GM21390 (cell line): Measurements from ENCODE around the gene GLRB.
"Not testable (repeated sequence)": the region's sequence is repeated elsewhere in the genome, so short reads cannot be mapped to it uniquely, and the experiment has no call there.

Source experiments
- ATAC-seq: cut with Tn5 transposase; IDR thresholded peaks from one replicate; pipeline ENCODE4 v1.9.1; 2021; ENCODE audit not compliant: unreplicated experiment

Gene GLRB

DNA sequence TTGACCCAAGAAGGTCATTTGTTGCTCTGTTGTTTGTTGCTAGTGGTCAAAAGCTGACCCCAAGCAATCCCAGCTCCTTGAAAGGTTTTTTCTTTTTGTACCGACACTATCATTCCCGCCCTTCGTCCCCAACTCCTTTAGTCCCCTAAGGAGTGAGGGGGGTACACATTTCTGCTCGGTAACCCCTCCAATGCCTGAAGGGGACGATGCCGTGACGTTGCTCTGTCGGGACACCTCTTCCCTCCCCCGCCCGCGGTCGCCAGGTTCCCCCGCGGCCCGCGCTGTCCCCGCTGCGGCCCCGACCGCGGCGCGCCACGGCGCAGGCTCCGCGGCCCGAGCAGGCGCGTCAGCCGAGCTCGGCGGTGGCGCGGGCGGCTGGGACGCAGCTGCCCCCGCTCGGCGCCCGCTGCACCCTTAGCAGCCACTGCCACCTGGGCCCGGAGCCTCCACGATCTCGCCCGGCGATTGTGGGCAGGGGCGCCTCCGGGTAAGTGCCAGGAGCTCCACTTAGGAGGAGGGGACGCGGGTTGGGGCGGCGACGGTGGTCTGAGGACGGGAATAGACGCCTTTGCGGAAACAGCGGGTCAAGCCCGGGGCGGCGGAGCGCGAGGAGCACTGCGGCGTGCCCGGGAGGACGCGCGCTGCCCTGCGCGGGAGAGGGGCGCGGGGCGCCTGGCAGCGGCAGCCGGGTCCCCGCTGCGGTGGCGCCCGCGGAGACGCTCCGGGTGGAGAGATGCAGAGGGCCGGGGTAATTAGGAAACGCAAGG, at the start of gene GLRB:
GLRB (plus strand) TSS at position 340 of the 767 bp plus-strand sequence. CDS start 1,875 bp downstream, outside the sequence.
- no peak for ATAC-seq

DNA sequence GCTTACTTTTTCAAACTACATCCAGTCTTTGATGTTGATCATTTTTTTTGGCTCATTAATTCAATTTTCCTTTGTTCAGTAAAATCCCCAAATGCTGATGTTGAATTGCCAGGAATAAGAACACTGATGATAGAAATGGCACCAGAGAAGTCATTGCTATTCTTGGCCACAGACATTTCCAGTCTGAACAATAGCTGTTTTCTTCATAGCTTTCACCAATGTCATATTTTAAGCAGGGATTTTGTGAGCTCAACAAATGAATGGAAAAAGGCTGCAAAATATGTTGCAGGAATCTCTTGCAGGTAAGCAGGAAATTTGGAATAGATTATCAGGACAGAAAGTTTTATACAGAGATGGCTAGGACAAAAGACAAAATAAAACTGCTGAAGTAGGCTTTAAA, 40.5 kb upstream of the GLRB start:
- ATAC-seq, result no peak

DNA sequence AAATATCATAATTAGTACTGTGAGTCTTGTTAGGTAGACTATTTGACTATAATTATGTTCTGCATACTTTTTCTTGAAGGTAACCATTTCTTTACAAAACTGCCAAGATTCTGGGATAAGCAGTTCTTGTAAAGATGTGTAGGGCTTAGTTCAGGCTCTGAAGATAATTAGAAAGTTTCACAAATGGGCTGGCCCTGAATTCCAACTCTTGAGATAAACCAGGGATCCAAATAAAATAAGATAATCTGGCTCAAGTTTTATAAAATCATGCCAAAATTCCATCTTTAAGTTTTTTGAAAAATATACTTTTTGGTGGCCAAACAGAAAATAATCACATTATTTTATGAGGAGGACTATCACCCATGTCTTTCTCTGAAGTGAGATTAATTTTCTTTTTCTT, 35.5 kb upstream of the GLRB start:
- no peak for ATAC-seq

DNA sequence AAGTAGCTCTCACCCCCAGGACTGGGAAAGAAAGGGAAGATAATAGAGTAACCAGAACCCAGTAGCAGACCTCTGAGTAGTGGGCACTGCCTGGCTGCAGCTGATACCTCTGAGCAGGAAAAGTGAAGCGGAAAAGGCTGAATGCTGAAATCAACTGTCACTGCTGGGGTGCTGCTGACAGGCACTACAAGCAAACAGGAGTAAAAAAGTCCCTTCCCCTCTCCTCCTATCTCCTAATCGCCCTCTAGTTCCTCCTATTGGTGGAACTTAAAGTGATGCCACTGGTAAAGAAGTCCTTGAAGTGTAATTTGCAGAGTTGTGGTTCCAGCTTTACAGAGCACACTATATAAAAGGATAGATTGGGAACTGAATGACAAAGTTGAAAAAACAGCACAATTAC, 32.8 kb upstream of the GLRB start:
- no peak for ATAC-seq

DNA sequence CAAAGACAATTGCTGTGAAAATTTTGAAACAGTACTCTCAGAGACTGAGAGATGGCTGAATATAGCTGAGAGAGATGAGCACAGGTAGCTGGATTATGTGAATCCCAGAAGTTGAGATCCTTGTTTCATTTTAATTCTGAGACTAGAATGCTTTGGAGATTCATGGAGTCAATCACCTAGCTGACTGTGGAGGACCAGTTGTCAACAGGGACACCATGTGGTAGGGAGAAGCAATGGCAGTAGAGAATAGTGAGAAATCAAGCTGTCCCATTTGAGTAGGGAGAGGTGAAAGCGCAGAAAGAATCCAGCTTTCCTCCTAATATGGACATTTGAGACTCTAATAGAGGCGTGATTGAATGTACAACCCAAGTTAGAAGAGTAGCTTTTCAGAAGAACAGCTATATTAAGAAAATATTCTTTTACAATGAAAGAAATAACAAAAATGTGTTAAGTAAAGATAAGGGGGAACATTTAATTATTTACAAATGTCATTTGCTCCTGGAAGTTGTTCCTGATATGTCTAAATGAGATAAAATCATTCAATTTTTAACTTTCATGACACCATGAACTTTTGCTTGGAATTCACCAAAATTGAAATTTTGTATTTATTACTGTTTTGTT, 30.3 kb upstream of the GLRB start:
- peak; percentile 83 for ATAC-seq

DNA sequence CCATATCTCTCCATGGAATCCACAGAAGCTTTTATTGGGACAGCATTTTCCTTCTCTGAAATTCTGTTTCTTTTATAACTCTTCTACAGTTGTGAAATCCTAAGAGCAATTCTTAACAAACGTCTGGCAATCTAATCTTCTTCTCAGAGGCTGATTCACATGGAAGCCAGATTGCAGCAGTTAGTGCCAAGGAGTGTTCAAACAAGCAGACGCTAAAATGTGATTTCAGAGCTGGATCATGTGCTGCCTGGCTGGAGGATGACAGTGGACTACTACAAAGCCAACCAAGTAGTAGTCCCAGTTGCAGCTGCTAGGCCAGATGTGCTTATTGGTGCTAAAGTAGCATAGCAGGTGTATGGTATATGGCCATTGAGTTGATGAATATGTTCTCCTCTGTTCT, 27.7 kb upstream of the GLRB start:
- ATAC-seq, result no peak

DNA sequence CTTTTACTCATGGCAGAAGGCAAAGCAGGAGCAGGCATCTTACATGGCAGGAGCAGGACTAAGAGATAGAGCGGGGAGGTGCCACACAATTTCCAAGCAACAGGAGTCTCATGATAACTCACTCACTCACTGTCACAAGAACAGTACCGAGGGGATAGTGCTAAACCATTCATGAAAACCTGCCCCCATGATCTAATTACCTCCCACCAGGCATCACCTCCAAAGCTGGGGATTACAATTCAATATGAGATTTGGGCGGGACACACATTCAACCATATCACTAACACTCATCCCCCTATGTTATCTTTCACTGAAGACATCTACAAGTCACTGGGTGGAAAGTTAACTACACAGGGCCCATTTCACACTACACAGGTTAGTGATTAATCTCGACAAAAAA, 25.4 kb upstream of the GLRB start:
- ATAC-seq, result no peak

DNA sequence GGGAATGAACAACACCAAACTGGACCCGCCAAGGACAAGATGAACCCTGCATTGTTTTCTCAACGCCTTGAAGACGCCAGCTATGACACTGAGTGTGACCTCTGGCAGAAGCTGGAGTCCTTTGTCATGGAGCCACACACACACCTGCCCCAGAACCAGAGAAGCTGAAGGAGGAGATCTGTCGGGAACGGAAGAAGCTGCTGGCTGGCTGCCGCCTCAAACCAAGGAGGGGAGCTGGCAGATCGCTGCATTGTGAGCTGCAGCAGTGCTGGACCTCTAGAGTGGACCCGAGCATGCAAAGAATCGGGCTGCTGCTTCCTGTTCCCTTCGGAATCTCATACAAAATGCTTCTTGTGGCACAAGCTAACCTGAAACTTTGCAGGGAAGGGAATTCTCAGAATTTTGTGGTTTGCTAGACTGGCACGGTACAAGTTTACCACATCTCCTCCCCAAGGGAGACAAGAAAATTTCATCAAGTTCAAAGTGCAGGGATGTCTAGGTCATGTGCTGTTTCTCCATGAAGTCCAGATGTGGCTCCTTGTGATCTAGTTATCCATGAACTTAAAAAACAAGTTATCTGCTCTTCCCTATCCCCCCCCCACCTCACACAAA, 23.4 kb upstream of the GLRB start:
- ATAC-seq, result no peak

DNA sequence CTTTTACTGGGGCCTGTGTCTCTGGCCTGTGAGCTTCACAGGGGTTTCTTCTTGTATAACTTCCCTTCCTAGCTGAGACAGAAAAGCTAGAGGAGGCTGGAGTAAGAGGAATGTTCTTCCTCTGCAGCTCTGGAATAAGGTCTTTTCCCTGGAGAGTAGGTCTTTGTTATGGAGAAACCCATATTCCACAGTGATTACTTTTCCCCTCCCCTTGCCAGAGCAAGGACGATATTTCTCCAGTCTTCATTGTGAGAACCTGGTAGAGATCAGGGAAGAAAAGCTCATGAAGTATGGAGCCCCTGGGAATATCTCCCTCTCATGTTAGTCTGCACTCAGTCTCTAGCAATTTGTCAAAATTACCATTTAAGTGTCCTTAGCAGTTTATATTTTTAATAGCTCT, 18.7 kb upstream of the GLRB start:
- no peak for ATAC-seq

DNA sequence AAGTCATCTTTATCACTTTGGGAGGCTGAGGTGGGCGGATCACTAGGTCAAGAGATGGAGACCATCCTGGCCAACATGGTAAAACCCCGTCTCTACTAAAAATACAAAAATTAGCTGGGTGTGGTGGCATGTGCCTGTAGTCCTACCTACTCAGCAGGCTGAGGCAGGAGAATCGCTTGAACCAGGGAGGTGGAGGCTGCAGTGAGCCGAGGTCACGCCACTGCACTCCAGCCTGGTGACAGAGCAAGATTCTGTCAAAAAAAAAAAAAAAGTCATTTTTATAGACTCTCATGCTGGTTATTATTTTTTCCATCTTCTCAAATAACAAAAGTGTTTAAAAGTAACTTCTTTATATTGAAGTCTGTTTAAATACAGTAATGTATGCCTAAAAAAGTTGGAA, 17.1 kb upstream of the GLRB start:
- not testable (repeated sequence) for ATAC-seq

DNA sequence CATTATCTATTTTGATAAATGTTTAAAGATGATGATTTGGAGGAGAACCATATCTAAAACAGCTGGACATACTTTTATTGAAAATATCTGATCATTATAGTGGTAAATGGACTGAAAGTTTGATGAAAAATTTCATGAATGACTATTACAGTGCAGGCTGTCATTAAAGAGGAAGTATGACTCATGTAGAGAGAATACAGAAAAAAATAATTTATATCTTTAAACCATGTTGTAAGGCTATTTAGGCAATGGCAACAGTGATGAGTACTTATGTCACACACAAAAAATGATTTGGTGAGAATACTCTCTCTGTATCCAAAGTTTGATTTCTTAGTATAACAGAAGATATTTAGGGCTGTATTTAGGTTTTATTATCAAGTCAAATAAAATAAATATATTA, 3.9 kb upstream of the GLRB start:
- no peak for ATAC-seq

DNA sequence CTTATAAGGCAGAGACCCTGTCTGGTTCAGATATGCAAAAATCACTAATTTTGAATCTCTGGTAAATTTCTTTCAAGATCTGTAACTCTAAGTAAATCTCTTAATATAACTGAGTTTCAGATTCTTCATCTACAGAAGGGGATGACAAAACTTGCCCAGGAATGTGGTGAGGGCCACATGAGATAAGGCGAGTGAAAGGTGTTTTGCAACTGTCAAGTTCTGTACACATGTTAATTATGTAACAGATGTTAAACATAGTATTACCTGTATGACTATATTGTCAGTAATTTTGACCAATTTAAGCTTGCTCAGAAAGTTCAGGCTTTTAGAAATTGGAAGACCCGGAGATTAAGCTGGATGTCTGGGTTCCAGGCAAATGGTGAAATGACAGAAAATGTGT, 549 bp upstream of the GLRB start:
- ATAC-seq, result no peak

DNA sequence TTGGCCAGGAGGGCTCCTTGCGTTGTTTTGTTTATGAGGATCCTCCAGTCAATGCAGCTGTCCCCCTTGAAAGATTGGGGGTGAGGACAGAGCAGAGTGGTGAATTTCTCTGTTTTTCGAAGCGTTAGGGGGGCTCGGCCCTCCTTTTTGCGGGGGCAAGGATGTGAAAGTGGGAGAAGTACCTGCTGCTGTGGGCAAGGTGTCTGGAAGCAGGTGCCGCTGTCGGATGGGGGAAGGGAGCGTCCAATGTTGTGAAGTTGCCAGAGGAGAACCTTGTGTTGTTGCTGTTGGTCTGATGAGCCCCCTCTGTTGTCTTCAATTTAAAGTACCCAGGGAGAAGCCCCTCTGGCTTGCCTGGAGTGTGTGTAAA, 613 bp downstream of the GLRB start:
- no peak for ATAC-seq

DNA sequence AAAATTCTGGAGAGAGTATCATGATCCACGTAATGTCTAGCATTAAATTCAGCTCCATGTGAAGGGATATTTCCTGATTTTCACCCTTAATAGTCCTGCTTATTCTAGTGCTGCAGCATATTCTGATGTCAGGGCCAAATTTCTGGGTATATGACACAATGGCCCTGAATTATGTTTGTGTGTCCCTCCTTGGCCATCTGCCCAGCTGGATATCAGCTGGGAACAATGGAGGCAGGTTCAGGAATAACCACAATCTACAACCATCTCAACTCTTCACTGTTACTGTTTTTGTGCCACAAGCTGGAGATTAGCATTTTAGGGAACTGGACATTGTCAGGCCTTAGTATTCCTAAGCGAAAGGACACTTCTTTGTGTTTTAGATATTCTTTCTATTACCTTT, 3.5 kb downstream of the GLRB start:
- no peak for ATAC-seq

DNA sequence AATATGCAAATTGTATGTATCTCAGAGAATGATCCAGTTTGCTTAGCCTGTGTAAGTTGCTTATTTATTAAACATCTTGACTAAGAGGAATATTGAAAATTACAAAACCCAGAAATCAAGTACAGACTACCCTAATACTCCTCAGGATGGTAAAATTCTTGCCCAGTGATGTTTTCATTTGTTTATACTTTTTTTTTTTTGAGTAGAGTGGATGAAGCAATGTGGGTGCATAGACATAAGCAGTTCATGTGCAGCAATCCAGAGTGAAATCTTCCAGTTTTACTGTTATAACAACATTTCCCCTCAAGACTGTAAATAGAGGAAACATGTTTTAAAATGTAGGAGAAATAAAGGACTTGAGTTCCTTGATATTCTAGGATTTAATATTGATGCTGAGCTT, 4.7 kb downstream of the GLRB start:
- ATAC-seq, result no peak

DNA sequence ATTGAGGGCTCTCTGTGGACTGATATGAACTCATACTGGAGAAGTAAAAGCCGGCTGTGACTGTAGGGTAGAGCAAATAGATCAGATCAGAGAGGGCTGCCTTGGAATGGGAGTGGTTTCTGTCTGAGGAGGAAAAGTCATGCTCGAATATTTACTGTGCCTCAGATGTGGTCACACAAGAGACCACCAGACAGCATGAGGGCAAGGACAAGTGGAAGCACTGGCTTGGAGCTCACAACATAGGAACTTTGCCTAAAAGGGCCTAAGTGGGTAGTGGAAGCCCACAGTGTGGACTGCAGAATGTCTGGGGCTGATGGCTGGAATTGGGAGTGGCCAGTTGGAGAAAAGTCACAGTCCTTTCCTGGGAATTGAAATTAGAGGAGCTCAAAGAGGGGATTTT, 19.8 kb downstream of the GLRB start:
- no peak for ATAC-seq

DNA sequence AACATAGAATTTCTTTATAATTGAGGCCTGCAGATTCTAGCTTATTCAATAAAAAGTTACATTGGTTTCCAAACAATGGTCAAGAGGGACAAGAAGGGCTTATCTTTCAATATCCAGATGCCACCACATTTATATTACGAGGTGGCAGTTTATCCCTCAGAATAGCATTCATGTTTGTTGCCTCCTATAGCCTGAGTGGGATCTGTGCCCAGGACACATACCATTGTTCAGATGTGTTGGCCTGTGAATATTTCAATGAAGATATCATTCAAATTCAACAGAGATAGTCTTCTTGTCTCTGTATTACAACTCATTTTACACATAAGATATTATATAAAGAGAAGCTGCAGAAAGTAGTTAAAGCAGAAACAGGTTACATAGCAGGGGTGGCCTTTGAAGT, 20.5 kb downstream of the GLRB start:
- ATAC-seq, result no peak

DNA sequence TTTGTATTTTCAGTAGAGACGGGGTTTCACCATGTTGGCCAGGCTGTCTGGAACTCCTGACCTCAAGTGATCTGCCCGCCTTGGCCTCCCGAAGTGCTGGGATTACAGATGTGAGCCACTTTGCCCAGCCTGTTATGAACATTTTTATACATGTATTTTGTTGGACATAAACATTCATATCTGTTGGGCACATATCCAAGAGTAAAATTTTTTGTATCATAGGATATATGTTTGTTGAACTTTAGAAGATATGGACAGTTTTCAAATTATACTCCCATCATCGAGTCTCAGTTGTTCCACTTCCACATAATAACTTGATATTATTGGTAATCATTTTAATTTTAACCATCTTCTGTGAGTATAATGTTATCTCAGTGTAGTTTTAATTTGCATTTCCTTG, 23.6 kb downstream of the GLRB start:
- no peak for ATAC-seq

DNA sequence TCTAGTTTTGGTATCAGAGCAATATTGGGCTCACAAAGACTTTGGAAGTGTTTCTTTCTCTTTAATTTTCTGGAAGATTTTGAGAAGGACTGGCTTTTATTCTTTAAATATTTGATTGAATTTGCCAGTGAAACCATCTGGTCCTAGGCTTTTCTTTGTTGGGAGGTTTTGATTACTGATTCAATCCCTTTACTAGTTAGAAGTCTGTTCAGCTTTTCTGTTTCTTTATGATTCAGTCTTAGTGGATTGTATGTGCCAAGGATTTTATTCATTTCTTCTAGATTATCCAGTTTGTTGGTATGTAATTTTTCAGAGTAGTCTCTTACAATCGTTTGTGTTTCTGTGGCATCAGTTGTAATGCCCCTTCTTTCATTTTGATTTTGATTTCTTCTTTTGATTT, 28.6 kb downstream of the GLRB start:
- ATAC-seq, result no peak

DNA sequence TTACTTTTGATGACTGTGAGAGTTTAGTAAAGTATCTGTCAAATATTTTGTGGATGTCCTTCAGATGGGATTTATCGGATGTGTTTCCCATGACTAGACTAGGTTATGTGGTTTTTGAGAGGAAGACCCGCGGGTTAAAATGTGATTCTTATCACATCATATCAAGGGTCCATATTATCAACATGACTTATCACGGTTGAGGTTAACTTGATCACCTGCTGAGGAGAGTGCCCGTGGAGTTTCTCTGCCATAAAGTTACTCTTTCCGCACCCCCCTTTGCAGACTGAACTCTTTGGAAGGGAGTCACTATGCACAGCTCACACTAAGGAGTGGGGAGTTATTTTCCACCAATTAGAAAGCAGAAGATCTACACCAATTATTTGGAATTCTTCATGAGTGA, 38.7 kb downstream of the GLRB start:
- no peak for ATAC-seq

DNA sequence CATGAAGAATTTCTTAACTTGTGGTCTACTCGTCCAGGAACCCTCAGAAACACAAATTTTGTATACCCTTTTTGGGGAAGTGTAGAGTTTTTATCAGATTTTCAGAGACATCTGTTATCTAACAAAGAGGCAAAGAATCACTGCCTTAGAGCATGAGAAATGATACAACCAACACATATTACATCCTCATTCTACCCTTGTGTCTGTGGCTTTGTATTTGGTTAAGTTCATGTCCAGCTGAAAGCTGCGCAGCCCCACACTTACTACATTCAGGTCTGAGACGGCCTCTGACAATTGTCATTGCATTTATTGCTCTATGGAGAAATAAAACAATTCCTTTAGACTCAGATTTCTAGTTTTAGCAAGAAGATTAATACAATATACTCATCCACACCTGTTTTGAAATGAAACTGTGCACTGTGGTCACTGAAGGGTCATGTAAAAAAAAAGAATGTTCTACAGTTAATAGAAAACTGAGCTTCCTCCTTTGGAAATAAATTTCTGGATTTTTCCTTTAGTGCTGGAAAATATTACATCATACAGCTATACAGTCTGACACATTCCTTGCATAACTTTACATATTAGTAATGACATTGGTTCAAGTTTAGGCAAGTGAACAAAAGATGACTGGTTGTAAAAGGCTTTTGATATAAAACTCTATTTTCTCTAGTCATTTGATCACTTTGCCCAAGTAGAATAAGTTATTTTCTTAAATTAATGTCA, 39.8 kb downstream of the GLRB start:
- no peak for ATAC-seq

DNA sequence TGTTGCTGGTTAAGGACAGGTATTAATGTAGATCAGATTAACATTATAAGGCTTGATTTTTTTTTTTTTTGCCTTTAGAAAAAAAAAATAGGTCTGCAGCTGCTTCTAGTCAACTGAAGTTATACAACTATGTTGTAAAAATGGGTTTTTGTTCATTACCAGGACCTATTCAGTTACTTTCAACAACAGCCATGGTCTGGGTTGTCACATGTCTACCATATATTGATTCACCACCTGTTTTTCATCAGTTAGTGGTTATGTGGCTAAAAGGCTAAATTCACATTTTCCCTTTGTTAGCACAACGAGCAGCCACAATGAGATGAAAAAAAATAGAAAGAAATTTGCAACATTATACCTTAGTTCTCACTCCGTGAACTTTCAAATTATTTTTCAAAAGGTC, 45.5 kb downstream of the GLRB start:
- no peak for ATAC-seq
